ENCODE measurements around the gene SCYL1. TPM values are rescaled to one million over a fixed set of nuclear protein-coding genes. Genes with fewer than 3 reads are reported as not detected.
"Not testable (repeated sequence)": the region's sequence is repeated elsewhere in the genome, so short reads cannot be mapped to it uniquely, and the experiment has no call there.

Gene SCYL1
- total RNA-seq, 2 experiments from 2014 or later: 66.5 to 78.8 TPM

GRCh38 chr11:65562788-65563187 is 37.9 kb downstream of the SCYL1 start:
- DNase-seq (peak; percentile 49), ATAC-seq (no peak)
- Mint-ChIP-seq H3K36me3 (ENCODE audit: low read depth) (peaks cover 3% of the 10 kb centered on the region), H3K27ac (no peak overlapping the region), H3K4me1 (peaks cover 48% of the 10 kb centered on the region), H3K4me3 (no peak overlapping the region), H3K9me3 (ENCODE audit: low read depth) (no peaks in the 10 kb centered on the region), H3K27me3 (no peaks in the 10 kb centered on the region)
- ChIA-PET POLR2A (interaction anchor here (0.6 kb wide), 2 partner anchors 91 to 1140 kb away, joined by 5 to 7 read pairs; no protein-coding TSS in a partner anchor), CTCF (interaction anchor here (0.6 to 1.4 kb wide), 5 partner anchors 10 to 1753 kb away, joined by 3 to 4 read pairs (median 4); partner anchors contain the start of gene FAM89B)
- intact Hi-C loops (cut with DNase I, micrococcal nuclease): no loop called here

GRCh38 chr11:65563601-65564000 is 38.7 kb downstream of the SCYL1 start:
- Mint-ChIP-seq H3K27ac (peak overlapping the region; percentile 65), H3K9me3 (ENCODE audit: low read depth) (no peaks in the 10 kb centered on the region), H3K36me3 (ENCODE audit: low read depth) (peaks cover 8% of the 10 kb centered on the region), H3K4me3 (no peak overlapping the region), H3K4me1 (peaks cover 54% of the 10 kb centered on the region), H3K27me3 (no peaks in the 10 kb centered on the region)
- CTCF ChIA-PET: interaction anchor here (0.6 to 1.4 kb wide), 5 partner anchors 9 to 144 kb away, joined by 3 to 4 read pairs (median 4); partner anchors contain the start of gene FAM89B
- ATAC-seq: no peak
- intact Hi-C loops (cut with DNase I, micrococcal nuclease): no loop called here
- no peak for DNase-seq
- POLR2A ChIA-PET: interaction anchor here (0.6 kb wide), 1 partner anchor 92 kb away, joined by 7 read pairs; no protein-coding TSS in a partner anchor

GRCh38 chr11:65564879-65565559 is 40.1 kb downstream of the SCYL1 start:
- H3K36me3 Mint-ChIP-seq (ENCODE audit: low read depth): peaks cover 15% of the 10 kb centered on the region
- H3K27me3 Mint-ChIP-seq; ATAC-seq; intact Hi-C loops (cut with DNase I, micrococcal nuclease); DNase-seq; H3K9me3 Mint-ChIP-seq (ENCODE audit: low read depth): not testable (repeated sequence)
- H3K4me3 Mint-ChIP-seq: peak overlapping the region; percentile 49
- H3K27ac Mint-ChIP-seq: peak overlapping the region; percentile 94
- ChIA-PET POLR2A (interaction anchor here (1.1 kb wide), 1 partner anchor 63 kb away, joined by 3 read pairs; no protein-coding TSS in a partner anchor), CTCF (interaction anchor here (0.6 to 2.9 kb wide), 8 partner anchors 10 to 90 kb away, joined by 3 to 13 read pairs (median 6); partner anchors contain the start of gene EHBP1L1)
- H3K4me1 Mint-ChIP-seq: peaks cover 50% of the 10 kb centered on the region

GRCh38 chr11:65565624-65566453 is 41.0 kb downstream of the SCYL1 start:
- peaks cover 18% of the 10 kb centered on the region for H3K36me3 Mint-ChIP-seq (ENCODE audit: low read depth)
- peak overlapping the region; percentile 94 for H3K27ac Mint-ChIP-seq
- ATAC-seq: peak; percentile 10
- H3K4me3 Mint-ChIP-seq: peak overlapping the region; percentile 49
- POLR2A ChIA-PET: interaction anchor here (0.6 to 0.8 kb wide), 9 partner anchors 10 to 358 kb away, joined by 3 to 5 read pairs (median 4); no protein-coding TSS in a partner anchor
- no peaks in the 10 kb centered on the region for H3K9me3 Mint-ChIP-seq (ENCODE audit: low read depth)
- CTCF ChIA-PET: interaction anchor here (0.6 to 2.9 kb wide), 14 partner anchors 8 to 319 kb away, joined by 3 to 13 read pairs (median 4); partner anchors contain the start of genes EHBP1L1 and SIPA1
- H3K27me3 Mint-ChIP-seq: no peaks in the 10 kb centered on the region
- peaks cover 42% of the 10 kb centered on the region for H3K4me1 Mint-ChIP-seq
- DNase-seq: peak; percentile 60
- intact Hi-C loops (cut with DNase I, micrococcal nuclease): no loop called here

GRCh38 chr11:65569164-65569972 is 44.5 kb downstream of the SCYL1 start:
- peak overlapping the region; percentile 97 for H3K4me3 Mint-ChIP-seq
- H3K4me1 Mint-ChIP-seq: peaks cover 58% of the 10 kb centered on the region
- intact Hi-C loops (cut with DNase I, micrococcal nuclease): no loop called here
- no peaks in the 10 kb centered on the region for H3K9me3 Mint-ChIP-seq (ENCODE audit: low read depth)
- peak overlapping the region; percentile 96 for H3K27ac Mint-ChIP-seq
- POLR2A ChIA-PET: interaction anchor here (0.7 to 2.0 kb wide), 8 partner anchors 10 to 150 kb away, joined by 3 to 7 read pairs (median 5); partner anchors contain the start of gene MAP3K11
- H3K36me3 Mint-ChIP-seq (ENCODE audit: low read depth): peaks cover 33% of the 10 kb centered on the region
- CTCF ChIA-PET: interaction anchor here (1.0 to 4.6 kb wide), 5 partner anchors 28 to 239 kb away, joined by 3 to 42 read pairs (median 3); partner anchors contain the start of gene PCNX3
- DNase-seq: no peak
- peak; percentile 21 for ATAC-seq
- no peaks in the 10 kb centered on the region for H3K27me3 Mint-ChIP-seq

GRCh38 chr11:65569973-65570918 is 45.4 kb downstream of the SCYL1 start, which contains the start of gene ZNRD2:
TSS of gene ZNRD2 (plus strand) at chr11:65570477. CDS start at chr11:65570492, 15 bp downstream.
- ATAC-seq (peak; percentile 75), DNase-seq (peak; percentile 100)
- ChIA-PET POLR2A (interaction anchor here (0.5 to 2.0 kb wide), 10 partner anchors 11 to 151 kb away, joined by 3 to 7 read pairs (median 5); partner anchors contain the start of gene MAP3K11), CTCF (interaction anchor here (0.5 to 4.6 kb wide), 12 partner anchors 11 to 425 kb away, joined by 3 to 42 read pairs (median 4); partner anchors contain the start of gene PCNX3)
- H3K27ac Mint-ChIP-seq: peak within 1 kb of the TSS; percentile 96
- no peaks in the 10 kb centered on the region for H3K27me3 Mint-ChIP-seq
- H3K4me3 Mint-ChIP-seq: peak within 1 kb of the TSS; percentile 97
- peaks cover 35% of the 10 kb centered on the region for H3K36me3 Mint-ChIP-seq (ENCODE audit: low read depth)
- peaks cover 60% of the 10 kb centered on the region for H3K4me1 Mint-ChIP-seq
- no peaks in the 10 kb centered on the region for H3K9me3 Mint-ChIP-seq (ENCODE audit: low read depth)
- intact Hi-C loops (cut with DNase I, micrococcal nuclease): loop anchor here (1.0 to 5.0 kb wide), 19 partner anchors 15 to 793 kb away; partner anchors contain the start of genes PCNX3 (in 2 of the 2), SLC25A45 (in 2 of the 2), ATG2A (in 1 of the 2) and BANF1 (in 1 of the 2)

GRCh38 chr11:65571420-65571819 is 46.5 kb downstream of the SCYL1 start:
- POLR2A ChIA-PET: interaction anchor here (0.6 to 1.9 kb wide), 6 partner anchors 22 to 1068 kb away, joined by 3 to 9 read pairs (median 4); partner anchors contain the start of gene MALAT1
- CTCF ChIA-PET: interaction anchor here (0.6 to 4.6 kb wide), 13 partner anchors 11 to 439 kb away, joined by 3 to 42 read pairs (median 4); partner anchors contain the start of gene PCNX3
- no peak for DNase-seq
- intact Hi-C loops (cut with DNase I, micrococcal nuclease): loop anchor here (2.0 to 5.0 kb wide), 7 partner anchors 17 to 794 kb away; partner anchors contain the start of genes ATG2A (in 1 of the 2), CFL1 (in 1 of the 2), EHD1 (in 1 of the 2) and RAB1B (in 1 of the 2)
- Mint-ChIP-seq H3K27ac (peak overlapping the region; percentile 89), H3K9me3 (ENCODE audit: low read depth) (no peaks in the 10 kb centered on the region), H3K27me3 (no peaks in the 10 kb centered on the region), H3K36me3 (ENCODE audit: low read depth) (peaks cover 36% of the 10 kb centered on the region), H3K4me3 (peak overlapping the region; percentile 97), H3K4me1 (peaks cover 52% of the 10 kb centered on the region)
- ATAC-seq: no peak

GRCh38 chr11:65571940-65572339 is 47.1 kb downstream of the SCYL1 start:
- Mint-ChIP-seq H3K9me3 (ENCODE audit: low read depth) (no peaks in the 10 kb centered on the region), H3K36me3 (ENCODE audit: low read depth) (peaks cover 37% of the 10 kb centered on the region), H3K4me3 (peak overlapping the region; percentile 97), H3K27me3 (no peaks in the 10 kb centered on the region), H3K4me1 (peaks cover 50% of the 10 kb centered on the region), H3K27ac (peak overlapping the region; percentile 89)
- ChIA-PET CTCF (interaction anchor here (0.7 to 4.6 kb wide), 14 partner anchors 9 to 440 kb away, joined by 3 to 42 read pairs (median 4); partner anchors contain the start of gene PCNX3), POLR2A (interaction anchor here (0.7 to 1.9 kb wide), 8 partner anchors 21 to 761 kb away, joined by 3 to 9 read pairs (median 3); partner anchors contain the start of gene MALAT1)
- ATAC-seq (no peak), DNase-seq (no peak)
- intact Hi-C loops (cut with DNase I, micrococcal nuclease): loop anchor here (1.0 to 5.0 kb wide), 9 partner anchors 17 to 795 kb away; partner anchors contain the start of genes ATG2A (in 1 of the 2), CFL1 (in 1 of the 2), EHD1 (in 1 of the 2) and KAT5 (in 1 of the 2)
